Measurements from ENCODE around the gene HEATR5A. TPM values are rescaled to one million over a fixed set of nuclear protein-coding genes. Genes with fewer than 3 reads are reported as not detected.
"Not testable (repeated sequence)": the region's sequence is repeated elsewhere in the genome, so short reads cannot be mapped to it uniquely, and the experiment has no call there.

The HEATR5A gene
- polyA plus RNA-seq, 2 of the 4 experiments (the other 2 are of a cell fraction) = 29.5 to 49.5 TPM

DNA sequence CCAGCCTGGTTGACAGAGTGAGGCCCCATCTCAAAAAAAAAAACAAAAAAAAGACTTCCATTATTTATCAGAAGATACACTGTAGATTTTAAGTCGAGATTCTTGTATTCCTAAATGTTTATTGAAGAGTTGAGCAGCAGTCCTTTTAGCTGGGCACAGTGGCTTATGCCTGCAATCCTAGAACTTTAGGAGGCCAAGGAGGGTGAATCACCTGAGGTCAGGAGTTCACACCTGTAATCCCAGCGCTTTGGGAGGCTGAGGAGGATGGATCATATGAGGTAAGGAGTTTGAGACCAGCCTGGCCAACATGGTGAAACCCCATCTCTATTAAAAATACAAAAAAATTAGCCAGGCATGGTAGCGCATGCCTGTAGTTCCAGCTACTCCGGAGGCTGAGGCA lies 57.6 kb downstream of the HEATR5A start:
- WGBS (ENCODE audit: missing lambda C conversion rate) = 93% methylated on average over 4 of the region's 4 CpGs
- peaks cover 10% of the 10 kb centered on the region; the same call in 2 of the 3 replicates for H3K4me1 ChIP-seq
- no peak overlapping the region for H3K27ac ChIP-seq
- DNase-seq (ENCODE audit: low read depth in 1 of 2, low spot score in 1 of 2) (no peak), FAIRE-seq (no peak), ATAC-seq (no peak)
- ChIA-PET CTCF (interaction anchor here (0.6 kb wide), 3 partner anchors 40 to 456 kb away, joined by 3 to 4 read pairs (median 3); no protein-coding TSS in a partner anchor), POLR2A (interaction anchor here (0.6 kb wide), 1 partner anchor 90 kb away, joined by 3 read pairs; no protein-coding TSS in a partner anchor)
- no peaks in the 10 kb centered on the region for H3K9me3 ChIP-seq
- H3K4me3 ChIP-seq = no peak overlapping the region
- no peak overlapping the region for H3K4me2 ChIP-seq
- TF ChIP-seq RARB (CRISPR knock-in tag; IDR thresholded peaks at IDR 0.05) (no peak), HDAC2 (IDR thresholded peaks at IDR 0.05) (no peak), EHF (CRISPR knock-in tag; IDR thresholded peaks at IDR 0.05) (no peak), JUN (IDR thresholded peaks at IDR 0.05) (no peak)
- TF ChIP-seq, protein P1, sequence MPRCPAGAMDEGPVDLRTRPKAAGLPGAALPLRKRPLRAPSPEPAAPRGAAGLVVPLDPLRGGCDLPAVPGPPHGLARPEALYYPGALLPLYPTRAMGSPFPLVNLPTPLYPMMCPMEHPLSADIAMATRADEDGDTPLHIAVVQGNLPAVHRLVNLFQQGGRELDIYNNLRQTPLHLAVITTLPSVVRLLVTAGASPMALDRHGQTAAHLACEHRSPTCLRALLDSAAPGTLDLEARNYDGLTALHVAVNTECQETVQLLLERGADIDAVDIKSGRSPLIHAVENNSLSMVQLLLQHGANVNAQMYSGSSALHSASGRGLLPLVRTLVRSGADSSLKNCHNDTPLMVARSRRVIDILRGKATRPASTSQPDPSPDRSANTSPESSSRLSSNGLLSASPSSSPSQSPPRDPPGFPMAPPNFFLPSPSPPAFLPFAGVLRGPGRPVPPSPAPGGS (IDR thresholded peaks at IDR 0.05) = no peak

- H3K4me1 ChIP-seq; ATAC-seq; CTCF ChIA-PET; POLR2A ChIA-PET; H3K4me3 ChIP-seq; H3K4me2 ChIP-seq; H3K9me3 ChIP-seq; FAIRE-seq; DNase-seq (ENCODE audit: low read depth in 1 of 2, low spot score in 1 of 2); H3K27ac ChIP-seq: not testable (repeated sequence)
- peak; percentile 74 for TF ChIP-seq ZC3H11A (IDR thresholded peaks at IDR 0.05)
- 84% methylated on average over 4 of the region's 4 CpGs for WGBS (ENCODE audit: missing lambda C conversion rate)
Measured at GRCh38 chr14:31361761-31362160, 58.6 kb downstream of the HEATR5A start.

DNA sequence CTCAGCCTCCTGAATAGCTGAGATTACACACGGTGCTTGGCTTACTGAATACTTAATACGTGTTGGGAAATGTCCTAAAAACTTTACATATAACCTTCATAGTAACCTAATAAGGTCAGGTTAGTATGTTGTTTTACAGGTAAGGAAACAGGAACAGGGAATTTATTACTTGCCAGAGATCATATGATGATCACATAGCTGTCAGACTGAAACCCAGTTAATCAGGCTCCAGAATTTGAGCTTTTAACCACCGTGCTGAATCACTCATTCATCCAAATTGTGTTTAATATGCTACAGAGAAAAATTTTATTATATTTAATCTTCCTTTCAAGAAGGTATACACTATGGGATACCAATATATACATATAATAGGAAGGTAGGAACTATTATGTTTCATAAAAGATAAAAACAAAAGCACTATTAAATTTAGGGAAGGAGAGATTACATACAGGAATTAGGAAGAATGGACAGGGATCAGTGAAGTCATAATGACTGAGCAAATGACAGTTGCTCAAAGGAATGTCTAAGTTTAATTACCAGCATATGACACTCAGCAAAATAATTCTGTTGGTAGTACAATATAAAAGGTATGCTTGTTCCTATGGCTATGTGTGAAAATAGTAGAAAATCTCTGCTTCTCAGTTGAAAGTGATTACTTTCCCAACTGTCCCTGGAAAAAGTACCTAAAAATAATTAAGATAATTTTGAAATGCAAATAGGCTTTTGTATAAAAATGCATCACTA lies 59.3 kb downstream of the HEATR5A start:
- FAIRE-seq = no peak
- Histone ChIP-seq H3K4me1 (peaks cover 13% of the 10 kb centered on the region; the same call in 2 of the 3 replicates), H3K27ac (no peak overlapping the region), H3K9me3 (no peaks in the 10 kb centered on the region), H3K4me3 (no peak overlapping the region), H3K4me2 (no peak overlapping the region)
- DNase-seq (ENCODE audit: low read depth in 1 of 2, low spot score in 1 of 2) = peak in 1 of 2 experiments; percentile 4
- 69% methylated on average over 3 of the region's 3 CpGs for WGBS (ENCODE audit: missing lambda C conversion rate)
- ATAC-seq = no peak
- ChIA-PET CTCF (interaction anchor here (1.3 kb wide), 1 partner anchor 154 kb away, joined by 3 read pairs; the partner anchor contains the start of gene HECTD1), POLR2A (no interaction called here)
- TF ChIP-seq REST (IDR thresholded peaks at IDR 0.05) (no peak), USF2 (IDR thresholded peaks at IDR 0.05) (no peak), TFCP2L1 (CRISPR knock-in tag; IDR thresholded peaks at IDR 0.05) (no peak), EP300 (IDR thresholded peaks at IDR 0.05) (no peak), ESRRA (IDR thresholded peaks at IDR 0.05; ENCODE audit: borderline replicate concordance, low read length) (no peak), EHF (CRISPR knock-in tag; IDR thresholded peaks at IDR 0.05) (no peak), RARB (CRISPR knock-in tag; IDR thresholded peaks at IDR 0.05) (no peak), FOXS1 (CRISPR knock-in tag; IDR thresholded peaks at IDR 0.05) (no peak), HDAC2 (IDR thresholded peaks at IDR 0.05) (no peak), GATA3 (IDR thresholded peaks at IDR 0.05; ENCODE audit: borderline replicate concordance) (no peak), CHD2 (IDR thresholded peaks at IDR 0.05; ENCODE audit: low read length, partially characterized antibody) (no peak)
